Peyer's patch (tissue), 4 donors: ENCODE results near the gene ITGA8. TPM values are rescaled to one million over a fixed set of nuclear protein-coding genes. Genes with fewer than 3 reads are reported as not detected.
"Not testable (repeated sequence)": the region's sequence is repeated elsewhere in the genome, so short reads cannot be mapped to it uniquely, and the experiment has no call there.

Experiments used
- DNase-seq, 3 donors: peaks; one replicate each; pipeline ENCODE4 v3.0.0-alpha.2; 2017 to 2019
- H3K27ac ChIP-seq, 4 donors: fragments of 200-600 bp; sonication (generic); one replicate each; pipeline ENCODE4 v1.5.1; 2016 to 2019
- H3K27me3 ChIP-seq, 2 donors: fragments of 200-600 bp; sonication (generic); one replicate each; pipeline ENCODE4 v1.5.1; 2019
- H3K36me3 ChIP-seq, 3 donors: fragments of 200-600 bp; sonication (generic); one replicate each; pipeline ENCODE4 v1.5.1; 2016 to 2019
- H3K4me1 ChIP-seq, 4 donors: fragments of 200-600 bp; sonication (generic); one replicate each; pipeline ENCODE4 v1.5.1; 2016 to 2019
- H3K4me3 ChIP-seq, 4 donors: fragments of 200-600 bp; sonication (generic); 1 replicate in 3 of 4; 2 replicates in 1 of 4; pipeline ENCODE4 v1.5.1; 2016 to 2019; ENCODE audit warnings: mild to moderate bottlenecking in 1 of 4
- H3K9me3 ChIP-seq, 4 donors: fragments of 200-600 bp; sonication (generic); one replicate each; pipeline ENCODE4 v1.5.1; 2016 to 2019; ENCODE audit warnings: mild to moderate bottlenecking in 1 of 4
- POLR2A ChIP-seq, 2 donors: fragments of 450-650 bp; IDR thresholded peaks; one replicate each; pipeline ENCODE4 v1.5.1; 2017; ENCODE audit warnings: antibody characterized with exemption in 2 of 2, mild to moderate bottlenecking in 2 of 2, moderate library complexity in 2 of 2
- total RNA-seq, 4 donors: library from RNA; depleted of rRNA; stranded (reverse); fragments of >200 nt; gene quantifications; one replicate each; pipeline ENCODE4 v1.1.0, GENCODE V29; 2016
- TF ChIP-seq, protein P1 (sequence below), 6 experiments: fragments of 450-650 bp in 4 of 6; fragments of 200-600 bp in 2 of 6; sonication (generic) in 1 of 6; IDR thresholded peaks; one replicate each; pipeline ENCODE4 v1.5.1; 2017 to 2019; ENCODE audit warnings: antibody characterized with exemption in 6 of 6, mild to moderate bottlenecking in 3 of 6, moderate library complexity in 1 of 6

ITGA8 gene
- total RNA-seq, 4 donors from 2014 or later, result 2.4 to 13.2 (median 3.9) TPM

DNA sequence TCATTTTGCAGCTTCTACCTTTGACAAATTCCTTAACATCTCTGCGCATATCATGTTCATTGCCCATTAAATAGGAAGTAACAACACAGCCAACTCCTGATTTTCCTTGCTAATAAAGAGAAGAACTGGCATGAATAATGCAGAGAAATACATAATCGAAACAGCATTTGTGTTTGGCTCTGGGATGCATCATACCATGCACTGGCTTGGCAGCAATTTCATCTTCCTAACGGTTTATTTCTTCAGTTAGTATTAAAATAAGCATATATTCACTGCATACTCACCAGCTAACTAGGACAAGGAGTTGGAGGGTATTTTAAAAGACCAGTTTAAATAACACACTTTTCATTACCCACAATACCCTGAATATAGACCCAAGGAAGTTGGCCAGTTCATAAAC, 132.5 kb downstream of the ITGA8 start:
- DNase-seq, result no peak
- Histone ChIP-seq H3K36me3 (no peaks in the 10 kb centered on the region), H3K9me3 (no peaks in the 10 kb centered on the region), H3K4me1 (no peaks in the 10 kb centered on the region), H3K4me3 (no peak overlapping the region), H3K27me3 (no peaks in the 10 kb centered on the region), H3K27ac (no peak overlapping the region)
- TF ChIP-seq POLR2A (IDR thresholded peaks at IDR 0.05), result no peak
- TF ChIP-seq, protein P1, sequence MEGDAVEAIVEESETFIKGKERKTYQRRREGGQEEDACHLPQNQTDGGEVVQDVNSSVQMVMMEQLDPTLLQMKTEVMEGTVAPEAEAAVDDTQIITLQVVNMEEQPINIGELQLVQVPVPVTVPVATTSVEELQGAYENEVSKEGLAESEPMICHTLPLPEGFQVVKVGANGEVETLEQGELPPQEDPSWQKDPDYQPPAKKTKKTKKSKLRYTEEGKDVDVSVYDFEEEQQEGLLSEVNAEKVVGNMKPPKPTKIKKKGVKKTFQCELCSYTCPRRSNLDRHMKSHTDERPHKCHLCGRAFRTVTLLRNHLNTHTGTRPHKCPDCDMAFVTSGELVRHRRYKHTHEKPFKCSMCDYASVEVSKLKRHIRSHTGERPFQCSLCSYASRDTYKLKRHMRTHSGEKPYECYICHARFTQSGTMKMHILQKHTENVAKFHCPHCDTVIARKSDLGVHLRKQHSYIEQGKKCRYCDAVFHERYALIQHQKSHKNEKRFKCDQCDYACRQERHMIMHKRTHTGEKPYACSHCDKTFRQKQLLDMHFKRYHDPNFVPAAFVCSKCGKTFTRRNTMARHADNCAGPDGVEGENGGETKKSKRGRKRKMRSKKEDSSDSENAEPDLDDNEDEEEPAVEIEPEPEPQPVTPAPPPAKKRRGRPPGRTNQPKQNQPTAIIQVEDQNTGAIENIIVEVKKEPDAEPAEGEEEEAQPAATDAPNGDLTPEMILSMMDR (IDR thresholded peaks at IDR 0.05), result no peak

DNA sequence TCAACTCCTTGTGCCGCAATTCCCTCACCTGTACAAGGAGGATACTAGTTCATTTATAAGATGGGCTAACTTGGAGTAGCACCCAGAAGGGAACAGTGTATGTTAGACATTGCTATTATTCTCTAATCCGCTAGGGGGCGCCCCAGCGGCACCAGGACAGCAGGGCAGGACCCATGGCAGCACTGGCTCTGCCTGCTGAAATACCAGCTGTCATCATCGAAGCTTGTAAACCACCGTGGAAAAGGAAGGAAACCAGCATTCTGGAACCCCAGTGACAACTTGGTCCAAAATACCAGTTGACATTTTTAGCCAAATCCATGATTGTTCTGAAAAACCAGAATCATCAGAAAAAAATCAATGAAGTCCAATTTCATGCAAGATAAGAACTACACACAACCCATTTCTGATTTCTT, 134.4 kb downstream of the ITGA8 start:
- no peaks in the 10 kb centered on the region for H3K36me3 ChIP-seq
- peak in 1 of 3 donors; percentile 47 for DNase-seq
- TF ChIP-seq, protein P1 (IDR thresholded peaks at IDR 0.05), result peak in 4 of 6 experiments; percentile 30 to 40 (median 32)
- no peak for TF ChIP-seq POLR2A (IDR thresholded peaks at IDR 0.05)

DNA sequence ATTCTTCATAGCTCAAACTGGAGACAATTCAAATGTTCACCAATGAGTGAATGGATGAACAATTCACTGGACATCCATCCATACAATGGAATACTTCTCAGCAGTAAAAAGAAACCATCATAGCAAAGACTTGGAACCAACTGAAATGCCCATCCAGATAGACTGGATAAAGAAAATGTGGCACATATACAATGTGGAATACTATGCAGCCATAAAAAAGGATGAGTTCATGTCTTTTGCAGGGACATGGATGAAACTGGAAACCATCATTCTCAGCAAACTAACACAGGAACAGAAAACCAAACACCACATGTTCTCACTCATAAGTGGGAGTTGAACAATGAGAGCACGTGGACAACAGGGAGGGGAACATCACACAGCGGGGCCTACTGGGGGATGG, 136.8 kb downstream of the ITGA8 start:
- H3K27ac ChIP-seq, DNase-seq, H3K4me1 ChIP-seq, H3K4me3 ChIP-seq, H3K9me3 ChIP-seq, H3K27me3 ChIP-seq, H3K36me3 ChIP-seq: not testable (repeated sequence)

More for the DNA sequence above, 134.4 kb downstream of the ITGA8 start:
- no peak overlapping the region for H3K4me3 ChIP-seq
- no peaks in the 10 kb centered on the region for H3K4me1 ChIP-seq
- H3K27me3 ChIP-seq, result no peaks in the 10 kb centered on the region
- no peak overlapping the region for H3K27ac ChIP-seq
- no peaks in the 10 kb centered on the region for H3K9me3 ChIP-seq

DNA sequence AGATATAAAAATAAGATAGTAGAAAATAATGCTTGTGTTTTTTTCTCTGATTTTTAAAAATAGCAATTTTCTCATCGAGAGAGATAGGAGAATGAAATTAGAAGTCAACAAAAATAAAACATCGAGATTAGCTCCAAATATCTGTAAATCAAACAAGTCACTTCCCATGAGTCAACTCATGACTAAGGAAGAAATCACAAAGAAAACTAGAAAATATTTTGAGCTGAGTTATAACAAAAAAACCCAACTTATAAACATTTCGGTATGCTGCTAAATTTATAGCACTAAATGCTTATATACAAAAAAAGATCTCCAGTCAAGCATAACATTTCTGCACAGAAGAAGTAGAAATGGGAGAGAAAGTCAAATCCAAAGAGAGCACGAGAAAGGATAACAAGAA, 140.1 kb downstream of the ITGA8 start:
- Histone ChIP-seq H3K27ac (no peak overlapping the region), H3K27me3 (no peaks in the 10 kb centered on the region), H3K36me3 (no peaks in the 10 kb centered on the region), H3K9me3 (no peaks in the 10 kb centered on the region), H3K4me1 (no peaks in the 10 kb centered on the region), H3K4me3 (no peak overlapping the region)
- DNase-seq, result no peak
- TF ChIP-seq, protein P1 (IDR thresholded peaks at IDR 0.05), result no peak
- no peak for TF ChIP-seq POLR2A (IDR thresholded peaks at IDR 0.05)

DNA sequence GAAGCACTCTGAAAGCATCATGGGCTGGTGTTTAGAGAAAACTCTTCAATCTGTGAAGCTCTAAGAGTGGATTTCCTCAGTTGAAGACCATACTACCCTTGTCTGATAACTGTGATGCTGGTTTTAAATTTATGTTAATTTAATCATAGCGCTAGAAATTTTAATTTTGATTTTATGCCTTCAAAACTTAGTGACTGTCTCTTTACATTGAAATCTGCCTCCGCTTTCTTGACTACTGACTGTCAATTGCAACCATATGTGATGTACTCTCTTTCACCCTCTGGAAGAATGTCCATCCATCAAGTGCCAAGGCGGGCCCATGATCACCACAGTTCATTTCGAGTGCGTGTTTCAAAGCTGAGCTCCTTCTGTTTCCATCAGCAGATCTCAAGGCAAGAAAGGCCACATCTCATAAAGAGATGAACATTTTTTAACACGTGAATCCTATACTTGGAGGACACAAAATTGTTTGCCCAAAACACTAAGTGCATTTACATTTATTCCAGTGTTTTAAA, 147.1 kb downstream of the ITGA8 start:
- Histone ChIP-seq H3K27me3 (no peaks in the 10 kb centered on the region), H3K27ac (no peak overlapping the region), H3K4me3 (no peak overlapping the region), H3K9me3 (no peaks in the 10 kb centered on the region), H3K36me3 (no peaks in the 10 kb centered on the region), H3K4me1 (no peaks in the 10 kb centered on the region)
- DNase-seq, result no peak
- no peak for TF ChIP-seq POLR2A (IDR thresholded peaks at IDR 0.05)
- TF ChIP-seq, protein P1 (IDR thresholded peaks at IDR 0.05), result no peak

DNA sequence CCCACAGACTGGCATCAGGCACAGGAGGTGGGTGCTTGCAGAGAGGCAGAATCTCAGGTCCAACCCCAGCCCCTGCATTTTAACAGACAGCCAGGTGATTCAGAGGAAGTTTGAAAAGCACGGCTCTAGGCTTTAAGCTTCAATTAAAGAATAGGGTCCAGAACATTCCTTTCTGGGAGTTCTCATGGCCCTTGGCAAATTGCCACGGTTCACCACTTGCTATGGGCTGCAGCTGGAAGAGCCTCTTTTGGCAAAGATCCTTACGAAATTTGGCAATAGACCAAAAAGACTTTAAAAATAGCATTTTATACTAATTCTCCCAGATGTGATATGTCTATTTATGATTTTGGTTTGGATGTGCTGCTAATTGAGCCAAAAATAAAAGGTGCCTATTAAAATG, 148.1 kb downstream of the ITGA8 start:
- Histone ChIP-seq H3K27me3 (no peaks in the 10 kb centered on the region), H3K27ac (no peak overlapping the region), H3K4me3 (no peak overlapping the region), H3K4me1 (no peaks in the 10 kb centered on the region), H3K36me3 (no peaks in the 10 kb centered on the region), H3K9me3 (no peaks in the 10 kb centered on the region)
- DNase-seq, result no peak
- TF ChIP-seq POLR2A (IDR thresholded peaks at IDR 0.05), result no peak
- TF ChIP-seq, protein P1 (IDR thresholded peaks at IDR 0.05), result no peak
